ENCODE data around the gene CCDC88A.
"Not testable (repeated sequence)": the region's sequence is repeated elsewhere in the genome, so short reads cannot be mapped to it uniquely, and the experiment has no call there.

CCDC88A gene

GRCh38 chr2:55301277-55301676 is 118.4 kb downstream of the CCDC88A start:
- TF ChIP-seq POLR2A (IDR thresholded peaks at IDR 0.05; ENCODE audit: extremely low read depth, insufficient read length) (no peak), CTCF (IDR thresholded peaks at IDR 0.05; ENCODE audit: low read depth, low read length) (no peak), MAX (IDR thresholded peaks at IDR 0.05; ENCODE audit: low read depth, low read length) (no peak), MYC (IDR thresholded peaks at IDR 0.05; ENCODE audit: low read depth, low read length) (no peak)
- no peak for DNase-seq (ENCODE audit: low read depth)
- H3K4me3 ChIP-seq (ENCODE audit: low read depth, low read length), result no peak overlapping the region

- TF ChIP-seq CTCF (IDR thresholded peaks at IDR 0.05; ENCODE audit: low read depth, low read length), result no peak
- no peak for TF ChIP-seq MAX (IDR thresholded peaks at IDR 0.05; ENCODE audit: low read depth, low read length)
- TF ChIP-seq MYC (IDR thresholded peaks at IDR 0.05; ENCODE audit: low read depth, low read length), result no peak
- no peak for TF ChIP-seq POLR2A (IDR thresholded peaks at IDR 0.05; ENCODE audit: extremely low read depth, insufficient read length)
- no peak for DNase-seq (ENCODE audit: low read depth)
- H3K4me3 ChIP-seq (ENCODE audit: low read depth, low read length), result no peak overlapping the region
Observed at GRCh38 chr2:55296393-55296792, 123.3 kb downstream of the CCDC88A start.

- peak; percentile 8 for DNase-seq (ENCODE audit: low read depth)
- TF ChIP-seq MYC (IDR thresholded peaks at IDR 0.05; ENCODE audit: low read depth, low read length) (no peak), MAX (IDR thresholded peaks at IDR 0.05; ENCODE audit: low read depth, low read length) (no peak), CTCF (IDR thresholded peaks at IDR 0.05; ENCODE audit: low read depth, low read length) (no peak), POLR2A (IDR thresholded peaks at IDR 0.05; ENCODE audit: extremely low read depth, insufficient read length) (no peak)
- peak overlapping the region; percentile 75 for H3K4me3 ChIP-seq (ENCODE audit: low read depth, low read length)
Observed at GRCh38 chr2:55283083-55283482, 136.6 kb downstream of the CCDC88A start.

- peak; percentile 96 for DNase-seq (ENCODE audit: low read depth)
- TF ChIP-seq POLR2A (IDR thresholded peaks at IDR 0.05; ENCODE audit: extremely low read depth, insufficient read length), result peak; percentile 86
- peak; percentile 31; the same call in 1 of the 2 replicates for TF ChIP-seq MYC (IDR thresholded peaks at IDR 0.05; ENCODE audit: low read depth, low read length)
- no peak for TF ChIP-seq CTCF (IDR thresholded peaks at IDR 0.05; ENCODE audit: low read depth, low read length)
- TF ChIP-seq MAX (IDR thresholded peaks at IDR 0.05; ENCODE audit: low read depth, low read length), result peak; percentile 26; the same call in 1 of the 2 replicates
- peak overlapping the region; percentile 75 for H3K4me3 ChIP-seq (ENCODE audit: low read depth, low read length)
Observed at GRCh38 chr2:55282110-55282917, 137.3 kb downstream of the CCDC88A start.

- not testable (repeated sequence) for DNase-seq (ENCODE audit: low read depth); H3K4me3 ChIP-seq (ENCODE audit: low read depth, low read length)
Observed at GRCh38 chr2:55280851-55281546, 138.7 kb downstream of the CCDC88A start.

- H3K4me3 ChIP-seq (ENCODE audit: low read depth, low read length), result not testable (repeated sequence)
Observed at GRCh38 chr2:55279859-55280424, 139.7 kb downstream of the CCDC88A start.

GRCh38 chr2:55279214-55279835 is 140.3 kb downstream of the CCDC88A start:
- DNase-seq (ENCODE audit: low read depth); H3K4me3 ChIP-seq (ENCODE audit: low read depth, low read length): not testable (repeated sequence)

More at GRCh38 chr2:55279859-55280424, 139.7 kb downstream of the CCDC88A start:
- not testable (repeated sequence) for DNase-seq (ENCODE audit: low read depth)
